SHP77 treated with DMSO at 0.1 percent for 48 hours (cell line): ENCODE results near the gene FAM193B.

ENCODE experiments used
- DNase-seq: peaks from one replicate; lab custom pipeline; 2025; lab: John Stamatoyannopoulos, UW

Gene FAM193B

GRCh38 chr5:177554474-177555111 is at the start of gene FAM193B:
Gene FAM193B, minus strand, starts transcription at chr5:177554563. Its CDS starts 105 bp downstream, at chr5:177554458.
- DNase-seq: peak; percentile 82

GRCh38 chr5:177604116-177604521 is 49.8 kb upstream of the FAM193B start:
- DNase-seq: no peak

- no peak for DNase-seq
Measured at GRCh38 chr5:177603631-177604030, 49.3 kb upstream of the FAM193B start.

- no peak for DNase-seq
Measured at GRCh38 chr5:177602458-177602830, 48.1 kb upstream of the FAM193B start.

GRCh38 chr5:177601577-177602457 is 47.5 kb upstream of the FAM193B start:
- no peak for DNase-seq

GRCh38 chr5:177601126-177601525 is 46.8 kb upstream of the FAM193B start:
- no peak for DNase-seq

- DNase-seq: no peak
Measured at GRCh38 chr5:177600508-177601018, 46.2 kb upstream of the FAM193B start.

GRCh38 chr5:177599731-177600507 is 45.6 kb upstream of the FAM193B start, which contains the start of gene B4GALT7:
Gene B4GALT7, plus strand, starts transcription at chr5:177600132. Its CDS starts 79 bp downstream, at chr5:177600211.
- peak; percentile 30 for DNase-seq

GRCh38 chr5:177598477-177598876 is 44.1 kb upstream of the FAM193B start:
- DNase-seq: no peak

GRCh38 chr5:177596775-177597238 is 42.4 kb upstream of the FAM193B start:
- no peak for DNase-seq

GRCh38 chr5:177595991-177596774 is 41.8 kb upstream of the FAM193B start:
- no peak for DNase-seq

GRCh38 chr5:177595026-177595585 is 40.7 kb upstream of the FAM193B start:
- no peak for DNase-seq

- no peak for DNase-seq
Measured at GRCh38 chr5:177594071-177594470, 39.7 kb upstream of the FAM193B start.

- no peak for DNase-seq
Measured at GRCh38 chr5:177593511-177593910, 39.1 kb upstream of the FAM193B start.

GRCh38 chr5:177592905-177593304 is 38.5 kb upstream of the FAM193B start:
- DNase-seq: no peak

GRCh38 chr5:177592010-177592834 is 37.9 kb upstream of the FAM193B start, which contains the start of gene TMED9:
Gene TMED9, plus strand, starts transcription at chr5:177592203. Its CDS starts 12 bp downstream, at chr5:177592215.
- peak; percentile 46 for DNase-seq

GRCh38 chr5:177591690-177592009 is 37.3 kb upstream of the FAM193B start:
- no peak for DNase-seq

- DNase-seq: no peak
Measured at GRCh38 chr5:177590406-177590805, 36.0 kb upstream of the FAM193B start.

- DNase-seq: no peak
Measured at GRCh38 chr5:177588413-177588909, 34.1 kb upstream of the FAM193B start.

- no peak for DNase-seq
Measured at GRCh38 chr5:177578316-177578715, 24.0 kb upstream of the FAM193B start.
